Measurements from ENCODE around the gene NELFE.
"Not testable (repeated sequence)": the region's sequence is repeated elsewhere in the genome, so short reads cannot be mapped to it uniquely, and the experiment has no call there.

The NELFE gene, protein sequence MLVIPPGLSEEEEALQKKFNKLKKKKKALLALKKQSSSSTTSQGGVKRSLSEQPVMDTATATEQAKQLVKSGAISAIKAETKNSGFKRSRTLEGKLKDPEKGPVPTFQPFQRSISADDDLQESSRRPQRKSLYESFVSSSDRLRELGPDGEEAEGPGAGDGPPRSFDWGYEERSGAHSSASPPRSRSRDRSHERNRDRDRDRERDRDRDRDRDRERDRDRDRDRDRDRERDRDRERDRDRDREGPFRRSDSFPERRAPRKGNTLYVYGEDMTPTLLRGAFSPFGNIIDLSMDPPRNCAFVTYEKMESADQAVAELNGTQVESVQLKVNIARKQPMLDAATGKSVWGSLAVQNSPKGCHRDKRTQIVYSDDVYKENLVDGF

DNA sequence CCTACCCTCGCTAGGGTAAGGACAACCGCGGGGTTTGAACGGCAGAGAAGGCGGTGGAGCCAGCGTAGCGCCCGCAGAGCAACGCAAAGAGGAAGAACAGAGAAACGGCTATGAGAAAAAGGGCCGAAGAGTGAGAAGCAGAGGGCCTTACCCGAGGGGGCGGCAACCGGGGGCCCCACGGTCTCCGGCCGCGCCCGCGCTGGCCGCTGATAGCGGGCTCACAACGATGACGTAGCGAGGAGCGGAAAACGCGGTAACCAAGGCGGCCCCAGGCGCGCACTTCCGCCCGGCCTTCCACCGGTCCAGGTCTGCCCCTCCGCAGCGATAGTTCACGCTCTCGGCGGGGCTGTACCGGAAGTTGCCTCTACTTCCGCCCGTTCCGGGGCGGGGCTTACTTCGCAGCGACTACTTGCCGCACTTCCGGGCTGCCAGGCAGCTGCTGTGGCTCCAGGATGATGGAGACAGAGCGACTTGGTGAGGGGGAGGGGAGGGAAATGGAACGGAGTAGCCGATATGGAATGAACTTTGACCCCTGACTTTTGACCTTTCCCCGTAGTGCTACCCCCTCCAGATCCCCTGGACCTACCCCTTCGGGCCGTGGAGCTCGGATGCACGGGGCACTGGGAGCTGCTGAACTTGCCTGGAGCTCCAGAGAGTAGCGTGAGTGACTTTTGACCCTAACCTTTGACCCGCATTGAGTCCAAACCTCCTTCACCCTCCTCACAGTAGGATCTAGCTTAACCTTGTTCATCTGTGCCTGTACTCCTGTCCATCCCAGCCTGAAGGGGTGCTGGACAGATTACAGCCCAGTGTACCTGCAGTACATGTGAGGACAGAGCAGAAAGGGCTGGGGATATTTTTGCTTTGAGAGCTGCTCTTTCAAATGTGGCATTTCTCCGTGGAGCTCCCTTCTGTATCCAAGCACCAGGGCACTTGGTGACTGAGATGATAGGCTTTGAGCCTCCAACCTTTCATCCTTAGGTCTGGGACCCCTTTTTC lies at the start of gene NELFE, which contains the start of gene SKIC2:
NELFE (minus strand) TSS at position 231 of the 999 bp plus-strand sequence. CDS start 525 bp downstream, outside the sequence.
SKIC2 (plus strand) TSS at position 435 of the 999 bp plus-strand sequence; CDS start at position 453, 18 bp downstream.
- DNase-seq (ENCODE audit: low spot score) = peak; percentile 99

GRCh38 chr6:32008037-32008436 lies 49.3 kb upstream of the NELFE start:
- not testable (repeated sequence) for DNase-seq (ENCODE audit: low spot score)

GRCh38 chr6:32007086-32007485 lies 48.3 kb upstream of the NELFE start:
- not testable (repeated sequence) for DNase-seq (ENCODE audit: low spot score)

DNA sequence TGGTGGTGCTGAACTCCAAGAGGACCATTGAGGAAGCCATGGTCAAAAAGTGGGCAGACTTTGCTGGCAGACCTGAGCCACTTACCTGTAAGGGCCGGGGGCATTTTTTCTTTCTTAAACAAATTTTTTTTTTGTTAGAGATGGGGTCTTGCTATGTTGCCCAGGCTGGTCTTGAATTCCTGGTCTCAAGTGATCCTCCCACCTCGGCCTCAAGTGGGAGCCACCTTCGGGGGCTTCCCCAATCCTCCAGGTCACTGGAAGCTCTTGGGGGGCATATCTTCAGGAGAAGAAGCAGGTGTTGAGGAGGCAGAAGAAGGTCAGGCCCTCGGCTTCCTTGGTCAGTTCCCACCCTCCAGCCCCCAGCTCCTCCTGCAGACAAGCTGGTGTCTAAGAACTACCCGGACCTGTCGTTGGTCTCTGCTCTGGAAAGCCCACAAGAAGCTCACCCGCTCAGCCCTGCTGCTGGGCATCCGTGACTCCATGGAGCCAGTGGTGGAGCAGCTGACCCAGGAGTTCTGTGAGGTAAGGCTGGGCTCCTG lies 47.3 kb upstream of the NELFE start:
- DNase-seq (ENCODE audit: low spot score) = not testable (repeated sequence)

DNA sequence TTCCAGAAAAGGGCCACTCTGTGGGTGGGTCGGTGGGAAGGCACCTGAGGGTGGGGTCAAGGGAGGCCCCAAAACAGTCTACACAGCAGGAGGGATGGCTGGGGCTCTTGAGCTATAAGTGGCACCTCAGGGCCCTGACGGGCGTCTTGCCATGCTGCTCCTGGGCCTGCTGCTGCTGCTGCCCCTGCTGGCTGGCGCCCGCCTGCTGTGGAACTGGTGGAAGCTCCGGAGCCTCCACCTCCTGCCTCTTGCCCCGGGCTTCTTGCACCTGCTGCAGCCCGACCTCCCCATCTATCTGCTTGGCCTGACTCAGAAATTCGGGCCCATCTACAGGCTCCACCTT lies 46.7 kb upstream of the NELFE start:
- not testable (repeated sequence) for DNase-seq (ENCODE audit: low spot score)

DNA sequence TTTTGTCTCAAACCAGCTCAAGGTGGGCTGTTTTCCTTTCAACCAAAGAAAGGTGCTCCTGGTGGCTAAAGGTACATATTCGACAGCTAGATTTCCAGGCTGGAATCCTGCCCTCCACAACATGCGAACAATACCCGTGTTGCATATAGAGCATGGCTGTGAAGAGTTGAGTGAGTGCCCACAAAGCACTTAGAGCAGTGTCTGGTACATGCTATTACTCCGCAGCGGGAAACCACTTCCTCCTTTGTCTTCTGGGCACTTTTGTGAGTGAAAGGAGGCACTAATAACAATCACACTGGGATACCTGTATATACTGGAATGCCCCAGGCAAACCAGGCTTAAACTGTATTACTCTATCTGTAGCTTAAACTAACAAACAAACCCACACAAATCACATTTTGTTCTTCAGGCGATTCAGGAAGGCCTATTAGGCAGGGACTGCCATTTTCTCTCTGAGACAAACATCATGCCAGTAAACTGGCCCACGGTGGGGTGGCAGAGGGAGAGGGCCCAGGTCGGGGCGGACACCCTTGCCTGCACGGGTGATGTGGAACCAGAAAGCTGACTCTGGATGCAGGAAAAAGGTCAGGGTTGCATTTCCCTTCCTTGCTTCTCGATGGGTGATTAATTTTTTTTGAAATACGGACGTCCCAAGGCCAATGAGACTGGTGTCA lies 46.2 kb upstream of the NELFE start:
- not testable (repeated sequence) for DNase-seq (ENCODE audit: low spot score)

DNA sequence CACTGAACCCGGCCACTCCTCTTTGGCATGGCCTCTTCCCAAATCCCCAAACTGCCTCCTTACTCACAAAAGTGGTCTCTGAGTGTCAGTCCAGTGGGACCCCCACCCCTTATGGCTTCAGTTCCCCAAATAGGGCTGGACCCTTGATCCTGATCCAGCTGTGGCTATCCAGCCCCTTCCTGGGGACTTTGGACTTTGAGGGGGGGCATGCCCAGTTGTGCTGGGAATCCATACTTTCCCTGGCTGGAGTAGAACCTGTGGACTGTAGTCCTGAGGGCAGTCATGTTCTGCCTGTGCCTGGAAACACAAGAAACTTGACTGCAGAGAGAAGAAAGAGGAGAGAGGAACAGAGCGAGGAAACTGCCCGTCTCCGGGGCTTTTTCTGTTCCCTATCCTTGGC lies 45.6 kb upstream of the NELFE start:
- DNase-seq (ENCODE audit: low spot score) = not testable (repeated sequence)

GRCh38 chr6:32003301-32003700 lies 44.5 kb upstream of the NELFE start:
- DNase-seq (ENCODE audit: low spot score) = not testable (repeated sequence)

DNA sequence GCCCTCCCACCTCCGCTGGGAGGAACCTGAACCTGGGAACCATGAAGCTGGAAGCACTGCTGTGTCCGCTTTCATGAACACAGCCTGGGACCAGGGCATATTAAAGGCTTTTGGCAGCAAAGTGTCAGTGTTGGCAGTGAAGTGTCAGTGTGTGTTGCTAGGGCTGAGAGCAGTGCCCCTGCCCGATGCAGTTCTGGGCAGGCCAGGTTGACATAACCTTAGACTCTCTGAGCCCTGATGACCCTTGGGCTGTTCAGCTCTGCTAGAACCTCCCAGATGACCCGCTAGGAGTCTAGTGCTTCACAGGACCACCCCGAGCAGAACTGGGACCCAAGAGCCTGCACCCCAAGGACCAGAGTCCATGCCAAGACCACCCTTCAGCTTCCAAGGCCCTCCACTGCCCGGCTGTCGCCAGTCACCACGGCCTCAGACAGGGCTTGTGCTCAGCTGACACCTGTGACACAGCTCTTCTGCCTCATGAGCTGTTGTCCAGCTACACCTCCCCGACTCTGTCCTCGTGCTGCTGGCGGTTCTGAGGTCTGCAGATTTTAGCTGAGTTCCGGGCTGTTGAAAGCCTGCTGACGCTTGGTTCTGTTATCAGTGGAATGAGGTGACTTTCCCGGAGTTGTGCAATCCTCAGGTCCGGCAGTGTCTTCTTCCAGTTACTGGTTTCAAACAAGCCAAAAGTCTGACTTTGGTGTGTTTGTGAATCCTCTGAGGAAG lies 43.9 kb upstream of the NELFE start:
- not testable (repeated sequence) for DNase-seq (ENCODE audit: low spot score)

- DNase-seq (ENCODE audit: low spot score) = not testable (repeated sequence)
Measured at GRCh38 chr6:31996385-31996784, 37.6 kb upstream of the NELFE start.

- DNase-seq (ENCODE audit: low spot score) = not testable (repeated sequence)
Measured at GRCh38 chr6:31994421-31994820, 35.6 kb upstream of the NELFE start.

- not testable (repeated sequence) for DNase-seq (ENCODE audit: low spot score)
Measured at GRCh38 chr6:31989363-31989762, 30.6 kb upstream of the NELFE start.

DNA sequence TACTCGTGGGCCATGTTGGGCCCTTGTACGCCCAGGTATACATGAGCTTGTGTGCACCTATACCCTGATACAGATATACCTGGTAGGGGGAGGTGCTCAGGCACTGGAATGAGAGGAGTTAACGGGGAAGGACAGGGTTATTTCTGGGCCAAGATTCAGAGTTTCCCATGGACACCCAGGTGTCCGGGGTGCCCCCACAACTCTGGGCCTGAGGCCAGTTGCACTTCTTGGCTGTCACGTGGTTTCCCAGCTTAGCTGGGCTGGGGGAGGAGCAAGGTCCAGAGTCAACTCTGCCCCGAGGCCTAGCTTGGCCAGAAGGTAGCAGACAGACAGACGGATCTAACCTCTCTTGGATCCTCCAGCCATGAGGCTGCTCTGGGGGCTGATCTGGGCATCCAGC lies 23.0 kb upstream of the NELFE start, which contains the start of gene C4A:
C4A (plus strand) TSS at position 314 of the 400 bp plus-strand sequence; CDS start at position 365, 51 bp downstream.
- not testable (repeated sequence) for DNase-seq (ENCODE audit: low spot score)

GRCh38 chr6:31980998-31981397 lies 22.2 kb upstream of the NELFE start:
- DNase-seq (ENCODE audit: low spot score) = not testable (repeated sequence)

DNA sequence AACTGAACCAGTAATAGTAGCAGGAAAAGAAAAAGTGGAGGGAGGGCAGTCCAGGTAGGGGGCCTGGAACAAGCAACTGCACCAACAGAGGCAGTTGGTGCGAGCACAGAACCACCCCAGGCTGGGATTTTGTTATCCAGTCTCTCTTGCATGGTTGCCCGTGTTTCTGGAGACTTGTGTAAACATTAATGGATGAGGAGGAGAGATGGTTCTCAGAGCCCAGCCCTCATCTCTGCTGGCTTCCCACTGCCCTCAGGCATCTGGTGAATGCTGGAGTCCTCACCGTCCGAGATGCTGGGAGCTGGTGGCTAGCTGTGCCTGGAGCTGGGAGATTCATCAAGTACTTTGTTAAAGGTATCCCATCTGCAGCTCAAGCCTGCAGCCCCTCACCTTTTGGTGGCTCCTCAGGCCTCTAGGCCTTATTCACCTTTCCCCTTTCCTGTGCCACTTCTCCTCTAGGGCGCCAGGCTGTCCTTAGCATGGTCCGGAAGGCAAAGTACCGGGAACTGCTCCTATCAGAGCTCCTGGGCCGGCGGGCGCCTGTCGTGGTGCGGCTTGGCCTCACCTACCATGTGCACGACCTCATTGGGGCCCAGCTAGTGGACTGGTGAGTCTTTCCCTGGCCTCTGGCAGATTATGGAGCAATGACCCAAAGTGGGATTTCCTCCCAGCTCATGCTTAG lies 21.6 kb upstream of the NELFE start:
- not testable (repeated sequence) for DNase-seq (ENCODE audit: low spot score)

- DNase-seq (ENCODE audit: low spot score) = no peak
Measured at GRCh38 chr6:31979238-31979898, 20.6 kb upstream of the NELFE start.

- no peak for DNase-seq (ENCODE audit: low spot score)
Measured at GRCh38 chr6:31978831-31979230, 20.1 kb upstream of the NELFE start.

- no peak for DNase-seq (ENCODE audit: low spot score)
Measured at GRCh38 chr6:31977816-31978431, 19.2 kb upstream of the NELFE start.

GRCh38 chr6:31976065-31976464 lies 17.3 kb upstream of the NELFE start:
- not testable (repeated sequence) for DNase-seq (ENCODE audit: low spot score)

Data from D341Med (cell line).